Subcutaneous adipose tissue (tissue), 4 donors: Measurements from ENCODE around the gene BUD23. TPM values are rescaled to one million over a fixed set of nuclear protein-coding genes. Genes with fewer than 3 reads are reported as not detected.

Source experiments
- CTCF ChIP-seq: fragments of 450-650 bp; IDR thresholded peaks from one replicate; pipeline ENCODE4 v1.5.1; 2016; ENCODE audit warnings: low read depth, mild to moderate bottlenecking, control low read depth, antibody characterized with exemption, moderate library complexity
- total RNA-seq, 4 donors: library from RNA; depleted of rRNA; stranded (reverse); fragments of >200 nt; gene quantifications; one replicate each; pipeline ENCODE4 v1.1.0, GENCODE V29; 2016

The BUD23 gene
- total RNA-seq, 4 donors from 2014 or later: 24.0 to 41.1 (median 32.8) TPM

- no peak for TF ChIP-seq CTCF
Observed at GRCh38 chr7:73718905-73719805, 35.8 kb downstream of the BUD23 start, which contains the start of gene STX1A. TSS of gene STX1A (minus strand) at chr7:73719669. CDS start at chr7:73719631, 38 bp downstream.

GRCh38 chr7:73719806-73720169 lies 36.4 kb downstream of the BUD23 start:
- TF ChIP-seq CTCF: no peak

- TF ChIP-seq CTCF: no peak
Observed at GRCh38 chr7:73721377-73721817, 38.0 kb downstream of the BUD23 start.

- TF ChIP-seq CTCF: no peak
Observed at GRCh38 chr7:73722785-73723184, 39.4 kb downstream of the BUD23 start.

- no peak for TF ChIP-seq CTCF
Observed at GRCh38 chr7:73723813-73724212, 40.4 kb downstream of the BUD23 start.

GRCh38 chr7:73726083-73726466 lies 42.7 kb downstream of the BUD23 start:
- no peak for TF ChIP-seq CTCF

GRCh38 chr7:73727952-73728351 lies 44.6 kb downstream of the BUD23 start:
- no peak for TF ChIP-seq CTCF
